HT1080 (cell line): ENCODE measurements around the gene POR. TPM values are rescaled to one million over a fixed set of nuclear protein-coding genes. Genes with fewer than 3 reads are reported as not detected.
"Not testable (repeated sequence)": the region's sequence is repeated elsewhere in the genome, so short reads cannot be mapped to it uniquely, and the experiment has no call there.

Experiments used
- DNase-seq: peaks from one replicate; pipeline ENCODE4 v3.0.0-alpha.2; 2015; ENCODE audit warnings: low read depth
- small RNA-seq: library from RNA; depleted of rRNA; stranded (forward); fragments of <200 nt; gene quantifications from one replicate; pipeline ENCODE3, GENCODE V24; 2014
- total RNA-seq: library from RNA; depleted of rRNA; stranded (reverse); fragments of >200 nt; shearing (Covaris generic); gene quantifications from 2 replicates; pipeline ENCODE4 v1.2.3, GENCODE V29; 2014; rRNA removed

POR gene
- total RNA-seq, 1 experiment from 2014 or later, result 66.8 TPM

DNA sequence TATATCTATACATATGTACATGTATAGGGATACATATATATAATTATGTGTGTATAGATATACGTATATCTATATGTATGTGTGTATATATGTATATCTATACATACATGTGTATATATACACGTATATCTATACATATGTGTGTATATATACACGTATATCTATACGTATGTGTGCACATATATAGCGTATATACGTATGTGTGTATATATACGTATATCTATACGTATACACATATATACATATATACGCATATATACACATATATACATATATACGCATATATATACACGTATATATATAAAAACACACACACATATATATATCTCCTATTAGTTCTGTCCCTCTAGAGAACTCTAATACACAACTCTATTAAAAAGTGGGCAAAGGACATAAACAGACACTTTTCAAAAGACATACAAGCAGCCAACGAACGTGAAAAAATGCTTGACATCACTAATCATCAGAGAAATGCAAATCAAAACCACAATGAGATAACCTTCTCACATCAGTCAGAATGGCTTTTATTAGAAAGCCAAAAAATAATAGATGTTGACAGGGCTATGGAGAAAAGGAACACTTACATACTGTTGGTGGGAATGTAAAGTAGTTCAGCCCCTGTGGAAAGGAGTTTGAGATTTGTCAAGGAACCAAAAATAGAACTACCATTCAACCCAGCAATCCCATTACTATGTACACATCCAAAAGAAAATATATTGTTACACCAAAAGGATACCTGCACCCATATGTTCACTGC lies 101.4 kb downstream of the POR start:
- DNase-seq, result no peak

DNA sequence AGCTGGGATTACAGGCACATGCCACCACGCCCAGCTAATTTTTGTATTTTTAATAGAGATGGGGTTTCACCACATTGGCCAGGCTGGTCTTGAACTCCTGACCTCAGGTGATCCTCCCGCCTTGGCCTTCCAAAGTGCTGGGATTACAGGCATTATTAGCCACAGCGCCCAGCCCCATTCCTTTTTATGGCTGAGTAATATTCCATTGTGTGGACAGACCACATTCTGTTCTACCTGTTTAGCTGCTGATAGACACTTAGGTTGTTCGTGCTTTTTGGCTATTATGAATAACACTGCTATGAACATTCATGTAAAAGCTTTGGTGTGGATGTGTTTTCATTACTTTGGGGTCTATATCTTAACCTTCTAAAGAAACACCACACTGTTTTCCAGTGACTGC lies 103.6 kb downstream of the POR start:
- not testable (repeated sequence) for DNase-seq

- peak; percentile 60 for DNase-seq
These were observed 105.2 kb downstream of the POR start for GRCh38 chr7:76020031-76020714.

GRCh38 chr7:76022026-76022780 lies 107.2 kb downstream of the POR start:
- no peak for DNase-seq

GRCh38 chr7:76023002-76023401 lies 108.0 kb downstream of the POR start:
- DNase-seq, result no peak

GRCh38 chr7:76029682-76030081 lies 114.7 kb downstream of the POR start:
- DNase-seq, result not testable (repeated sequence)

GRCh38 chr7:76031964-76032363 lies 117.0 kb downstream of the POR start:
- DNase-seq, result no peak

Small RNA genes lying within 50 kb of the gene (small RNA-seq; reads per million reads assigned to genes)
- gene SNORA14A, result 0.89 reads per million, percentile 71 among the genes with 10 or more reads in this experiment

Other genes starting within 250 kb of the POR start
- 3.3 and 4.6 TPM in 2 replicates for gene HIP1, start 176.2 kb upstream of the POR start, total RNA-seq
- not detected in 2 replicates for gene CCL26, start 142.9 kb upstream of the POR start, total RNA-seq
- gene CCL24, start 101.3 kb upstream of the POR start, total RNA-seq, result not detected in 2 replicates
- 19.0 and 31.2 TPM in 2 replicates for gene RHBDD2, start 36.1 kb upstream of the POR start, total RNA-seq
- 6.6 and 16.9 TPM in 2 replicates for gene TMEM120A, start 79.4 kb downstream of the POR start, total RNA-seq
- gene STYXL1, start 132.8 kb downstream of the POR start, total RNA-seq, result 51.9 and 53.8 TPM in 2 replicates
- 236 and 349 TPM in 2 replicates for gene MDH2, start 133.0 kb downstream of the POR start, total RNA-seq